CD4-positive, alpha-beta T cell (primary cell): Measurements from ENCODE around the gene KCTD7. TPM values are rescaled to one million over a fixed set of nuclear protein-coding genes. Genes with fewer than 3 reads are reported as not detected.
A peak's percentile ranks its signal among the peaks of the same experiment; 100 is the strongest.
"Not testable (repeated sequence)": the region's sequence is repeated elsewhere in the genome, so short reads cannot be mapped to it uniquely, and the experiment has no call there.

Experiments
- ATAC-seq: fragments of 200-7000 bp; cut with Tn5 transposase; one replicate; pipeline ENCODE4 v1.10.0; 2022; ENCODE audit warnings: mild to moderate bottlenecking; ENCODE audit not compliant: poor library complexity
- CTCF ChIA-PET: fragments of 350-600 bp; sonication (Branson Sonifier 250); formaldehyde crosslinking; loops from one replicate; lab custom pipeline; 2021; ENCODE audit warnings: antibody characterized with exemption, inconsistent platforms; lab: Charles Lee
- POLR2A ChIA-PET: fragments of 350-600 bp; sonication (Branson Sonifier 250); formaldehyde crosslinking; loops from one replicate; lab custom pipeline; 2021; ENCODE audit warnings: antibody characterized with exemption, inconsistent platforms; lab: Charles Lee
- DNase-seq, 14 experiments: peaks; one replicate each; pipeline ENCODE4 v3.0.0-alpha.2; 2013 to 2020; ENCODE audit warnings: mixed read lengths in 2 of 14
- H3K27ac ChIP-seq, 2 donors: one replicate each; pipeline versions ENCODE4 v1.5.1 to v1.7.0; 2013; ENCODE audit warnings: low read length in 2 of 2, low read depth in 1 of 2, mild to moderate bottlenecking in 1 of 2
- H3K27me3 ChIP-seq, 2 experiments: 1 replicate in 1 of 2; 2 replicates in 1 of 2; pipeline versions ENCODE4 v1.6.1 to v1.7.0; 2013; ENCODE audit warnings: low read length in 2 of 2, control low read depth in 1 of 2, mild to moderate bottlenecking in 1 of 2, moderate library complexity in 1 of 2; ENCODE audit not compliant: insufficient read depth in 2 of 2, control insufficient read depth in 1 of 2
- H3K36me3 ChIP-seq: one replicate; pipeline ENCODE4 v1.6.1; 2013; ENCODE audit warnings: low read length, control low read depth; ENCODE audit not compliant: insufficient read depth
- H3K4me1 ChIP-seq: one replicate; pipeline ENCODE4 v1.6.1; 2013; ENCODE audit warnings: low read length, control low read depth; ENCODE audit not compliant: insufficient read depth
- H3K4me3 ChIP-seq: one replicate; pipeline ENCODE4 v1.5.1; 2013; ENCODE audit warnings: mild to moderate bottlenecking, low read length, moderate library complexity
- H3K9me3 ChIP-seq, 2 experiments: 1 replicate in 1 of 2; 2 replicates in 1 of 2; pipeline versions ENCODE4 v1.6.1 to v1.7.0; 2013; ENCODE audit warnings: low read length in 2 of 2, mild to moderate bottlenecking in 2 of 2, control low read depth in 1 of 2, moderate library complexity in 1 of 2; ENCODE audit not compliant: control insufficient read depth in 1 of 2, insufficient read depth in 1 of 2
- H3K27ac Mint-ChIP-seq: one replicate; pipeline ENCODE4 v1.8.0; 2020; ENCODE audit warnings: mixed read lengths
- H3K27me3 Mint-ChIP-seq: one replicate; pipeline ENCODE4 v1.8.0; 2021; ENCODE audit warnings: mixed read lengths
- H3K36me3 Mint-ChIP-seq: one replicate; pipeline ENCODE4 v1.8.0; 2021; ENCODE audit warnings: low read depth, mixed read lengths
- H3K4me1 Mint-ChIP-seq: one replicate; pipeline ENCODE4 v1.8.0; 2021; ENCODE audit warnings: low read depth, mixed read lengths
- H3K4me3 Mint-ChIP-seq: one replicate; pipeline ENCODE4 v1.8.0; 2020; ENCODE audit warnings: mild to moderate bottlenecking, mixed read lengths
- H3K9me3 Mint-ChIP-seq: one replicate; pipeline ENCODE4 v1.8.0; 2020; ENCODE audit warnings: mixed read lengths
- CTCF ChIP-seq: fragments of 200-600 bp; IDR thresholded peaks from one replicate; pipeline ENCODE4 v1.8.0; 2022; ENCODE audit warnings: antibody characterized with exemption, mild to moderate bottlenecking
- intact Hi-C, 2 experiments: fragments of 100-400 bp; cut with DNase I in 1 of 2; cut with micrococcal nuclease in 1 of 2; formaldehyde crosslinking; loops; one replicate each; pipeline versions ENCODE4 v1.15.1 to v1.9.0; 2023 to 2025; cut with DNase I, micrococcal nuclease
- total RNA-seq, 174 experiments: library from RNA in 2 of 174; stranded (reverse) in 2 of 174; gene quantifications; one replicate each; pipeline ENCODE4 v1.2.3 and lab custom pipeline; 2021 to 2026

Gene KCTD7
- total RNA-seq, 2 experiments from 2014 or later: 15.2 TPM

DNA sequence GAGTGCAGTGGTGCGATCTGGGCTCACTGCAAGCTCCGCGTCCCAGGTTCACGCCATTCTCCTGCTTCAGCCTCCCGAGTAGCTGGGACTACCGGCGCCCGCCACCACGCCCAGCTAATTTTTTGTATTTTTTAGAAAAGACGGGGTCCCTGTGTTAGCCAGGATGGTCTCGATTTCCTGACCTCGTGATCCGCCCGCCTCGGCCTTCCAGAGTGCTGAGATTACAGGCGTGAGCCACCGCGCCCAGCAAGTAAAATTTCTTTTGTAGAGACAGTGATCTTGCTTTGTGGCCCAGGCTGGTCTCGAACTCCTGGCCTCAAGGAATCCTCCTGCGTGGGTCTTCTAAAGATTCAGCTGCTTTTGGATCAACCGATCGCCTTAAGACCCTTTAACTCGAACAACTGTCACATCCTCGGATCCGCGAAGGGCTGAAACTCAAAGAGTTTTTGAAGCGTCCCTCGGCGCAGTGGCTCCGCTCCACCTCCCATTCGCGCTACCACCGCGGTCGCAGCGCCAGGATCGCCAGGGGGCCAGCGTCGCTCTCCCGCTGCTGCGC is 25.1 kb downstream of the KCTD7 start:
- Mint-ChIP-seq H3K36me3 (peaks cover 15% of the 10 kb centered on the region), H3K4me3 (peak overlapping the region; percentile 99), H3K27ac (peak overlapping the region; percentile 97), H3K4me1 (peaks cover 47% of the 10 kb centered on the region)
- DNase-seq, H3K27me3 ChIP-seq, ATAC-seq, H3K36me3 ChIP-seq, H3K9me3 ChIP-seq, H3K27me3 Mint-ChIP-seq, H3K9me3 Mint-ChIP-seq: not testable (repeated sequence)
- Histone ChIP-seq H3K4me3 (peak overlapping the region; percentile 97), H3K27ac (peak overlapping the region; percentile 91 to 92), H3K4me1 (peaks cover 26% of the 10 kb centered on the region)
- POLR2A ChIA-PET: interaction anchor here (0.7 to 2.8 kb wide), 17 partner anchors 9 to 904 kb away, joined by 3 to 35 read pairs (median 6); partner anchors contain the start of genes KCTD7, RABGEF1, SBDS and TYW1
- CTCF ChIA-PET: interaction anchor here (1.0 to 1.9 kb wide), 3 partner anchors 28 to 160 kb away, joined by 4 to 6 read pairs (median 5); partner anchors contain the start of gene RABGEF1
- intact Hi-C loops: loop anchor here (1.0 to 10.0 kb wide), 11 partner anchors 22 to 341 kb away; partner anchors contain the start of genes KCTD7 (in 1 of the 2), RABGEF1 (in 1 of the 2), SBDS (in 1 of the 2) and TMEM248 (in 1 of the 2)

DNA sequence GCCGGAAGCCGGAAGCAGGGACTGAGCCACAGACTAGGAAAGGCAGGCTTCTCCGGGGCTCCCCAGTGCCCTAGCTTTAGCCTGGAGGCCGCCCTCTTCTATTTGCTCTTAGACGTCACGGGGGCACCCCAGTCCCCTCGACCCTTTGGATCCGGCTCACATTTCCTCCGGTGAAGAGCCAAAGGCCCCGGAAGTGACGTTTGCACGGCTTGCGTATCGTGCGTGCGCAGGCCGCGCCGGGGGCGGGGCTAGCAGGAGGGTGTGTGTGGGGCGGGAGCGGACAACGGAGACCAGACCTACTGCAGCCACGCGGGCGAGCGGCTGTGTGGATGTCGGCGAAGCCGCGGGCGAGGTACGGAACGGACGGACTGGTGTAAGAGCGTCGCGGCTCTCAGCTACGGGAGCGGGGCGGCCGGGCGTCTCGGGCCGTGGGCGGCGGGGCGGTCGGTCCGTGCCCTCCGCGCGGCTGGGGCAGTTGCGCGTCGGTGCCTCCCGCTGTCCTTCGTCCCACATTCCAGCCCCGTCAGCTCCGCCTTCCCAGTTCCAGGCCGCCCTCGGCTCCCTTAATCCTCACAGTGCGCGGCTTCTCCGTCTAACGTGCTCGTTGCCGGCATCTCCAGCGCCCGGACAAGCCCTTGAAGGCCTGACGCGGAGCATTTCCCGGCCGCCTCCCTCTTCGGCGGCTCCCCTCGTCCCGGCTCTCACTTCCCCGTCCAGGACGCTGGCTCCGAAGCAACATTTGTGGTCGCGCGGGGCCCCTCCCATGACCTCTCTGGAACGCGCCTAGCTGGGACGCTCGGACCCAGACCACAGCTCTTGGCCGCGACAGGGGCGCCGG is 25.8 kb downstream of the KCTD7 start:
- TF ChIP-seq CTCF: peak; percentile 35
- Histone ChIP-seq H3K4me3 (peak overlapping the region; percentile 97), H3K9me3 (no peaks in the 10 kb centered on the region), H3K36me3 (no peaks in the 10 kb centered on the region), H3K27me3 (no peaks in the 10 kb centered on the region), H3K4me1 (peaks cover 26% of the 10 kb centered on the region), H3K27ac (peak overlapping the region; percentile 91 to 92)
- H3K4me3 Mint-ChIP-seq: peak overlapping the region; percentile 99
- intact Hi-C loops: loop anchor here (1.0 to 10.0 kb wide), 10 partner anchors 26 to 340 kb away; partner anchors contain the start of genes KCTD7 (in 1 of the 2), RABGEF1 (in 1 of the 2), SBDS (in 1 of the 2) and TMEM248 (in 1 of the 2)
- ChIA-PET CTCF (interaction anchor here (1.0 to 1.9 kb wide), 3 partner anchors 27 to 161 kb away, joined by 4 to 6 read pairs (median 5); partner anchors contain the start of gene RABGEF1), POLR2A (interaction anchor here (0.6 to 2.8 kb wide), 19 partner anchors 9 to 904 kb away, joined by 3 to 35 read pairs (median 5); partner anchors contain the start of genes KCTD7, RABGEF1, SBDS and TYW1)
- peaks cover 45% of the 10 kb centered on the region for H3K4me1 Mint-ChIP-seq
- H3K36me3 Mint-ChIP-seq: peaks cover 15% of the 10 kb centered on the region
- H3K27me3 Mint-ChIP-seq: no peaks in the 10 kb centered on the region
- peak overlapping the region; percentile 97 for H3K27ac Mint-ChIP-seq
- peak; percentile 90 for ATAC-seq
- no peaks in the 10 kb centered on the region for H3K9me3 Mint-ChIP-seq
- DNase-seq: peak; percentile 94 to 99 (median 96)

DNA sequence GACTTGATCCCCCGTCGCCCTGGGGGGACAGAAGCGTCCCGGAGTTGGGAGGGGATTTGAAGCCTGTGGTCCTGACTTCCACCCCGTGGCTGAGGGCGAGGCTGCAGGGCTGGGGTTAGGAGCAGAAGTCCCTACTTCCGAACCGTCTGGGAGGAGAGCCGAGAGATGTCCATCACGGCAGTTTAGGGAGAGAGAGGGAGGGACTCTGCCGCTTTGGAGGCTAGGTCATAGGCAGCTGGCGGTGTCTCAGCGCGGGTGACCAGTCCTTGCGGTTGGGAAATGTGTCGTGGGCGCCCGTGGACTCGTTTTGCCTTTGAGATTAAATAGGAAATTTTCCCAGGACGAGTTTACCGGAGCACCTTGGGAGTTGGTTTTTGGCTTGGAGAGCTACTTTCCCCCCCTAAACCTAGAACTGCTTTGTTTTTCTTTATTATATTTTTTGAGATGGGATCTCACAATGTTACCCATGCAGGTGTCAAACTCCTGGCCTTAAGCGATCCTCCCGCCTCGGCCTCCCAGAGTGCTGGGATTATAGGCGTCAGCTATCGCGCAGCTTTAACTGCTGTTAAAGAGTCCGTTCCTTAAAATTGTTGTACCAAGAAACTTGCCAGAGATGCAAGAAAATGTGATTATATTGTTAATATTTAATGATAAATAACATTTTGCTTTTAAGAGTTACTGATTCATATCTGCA is 26.6 kb downstream of the KCTD7 start:
- H3K9me3 ChIP-seq, H3K27me3 ChIP-seq, H3K27ac ChIP-seq, ATAC-seq, H3K9me3 Mint-ChIP-seq, H3K27me3 Mint-ChIP-seq, H3K36me3 ChIP-seq: not testable (repeated sequence)
- Mint-ChIP-seq H3K36me3 (peaks cover 15% of the 10 kb centered on the region), H3K4me1 (peaks cover 42% of the 10 kb centered on the region), H3K4me3 (peak overlapping the region; percentile 99), H3K27ac (peak overlapping the region; percentile 97)
- CTCF ChIA-PET: interaction anchor here (0.6 to 1.9 kb wide), 3 partner anchors 24 to 162 kb away, joined by 3 to 6 read pairs (median 4); partner anchors contain the start of gene RABGEF1
- intact Hi-C loops: loop anchor here (2.0 to 10.0 kb wide), 5 partner anchors 62 to 340 kb away; partner anchors contain the start of genes SBDS (in 1 of the 2), TMEM248 (in 1 of the 2) and TYW1 (in 1 of the 2)
- peak in 2 of 14 experiments; percentile 36 to 51 for DNase-seq
- Histone ChIP-seq H3K4me1 (peaks cover 26% of the 10 kb centered on the region), H3K4me3 (peak overlapping the region; percentile 97)
- POLR2A ChIA-PET: interaction anchor here (0.6 to 2.8 kb wide), 12 partner anchors 12 to 340 kb away, joined by 3 to 35 read pairs (median 6); partner anchors contain the start of genes KCTD7, RABGEF1 and SBDS

GRCh38 chr7:66655826-66656485 is 27.3 kb downstream of the KCTD7 start:
- not testable (repeated sequence) for ATAC-seq, H3K27me3 Mint-ChIP-seq, H3K9me3 ChIP-seq, H3K27me3 ChIP-seq, H3K27ac ChIP-seq, DNase-seq, H3K36me3 ChIP-seq, H3K9me3 Mint-ChIP-seq, H3K4me3 ChIP-seq
- POLR2A ChIA-PET: interaction anchor here (0.7 to 2.8 kb wide), 4 partner anchors 85 to 340 kb away, joined by 3 to 24 read pairs (median 14); partner anchors contain the start of gene RABGEF1
- H3K27ac Mint-ChIP-seq: peak overlapping the region; percentile 97
- H3K4me3 Mint-ChIP-seq: peak overlapping the region; percentile 99
- intact Hi-C loops: loop anchor here (1.0 to 10.0 kb wide), 6 partner anchors 25 to 339 kb away; partner anchors contain the start of genes SBDS (in 1 of the 2), TMEM248 (in 1 of the 2) and TYW1 (in 1 of the 2)
- H3K36me3 Mint-ChIP-seq: peaks cover 15% of the 10 kb centered on the region
- peaks cover 26% of the 10 kb centered on the region for H3K4me1 ChIP-seq
- peaks cover 42% of the 10 kb centered on the region for H3K4me1 Mint-ChIP-seq
- CTCF ChIA-PET: interaction anchor here (0.6 kb wide), 1 partner anchor 25 kb away, joined by 3 read pairs; no protein-coding TSS in a partner anchor
